HEK293 (cell line): ENCODE measurements around the gene FCER2.

Source experiments
- KLF8 ChIP-seq: fragments of 450-650 bp; formaldehyde crosslinking; IDR thresholded peaks from 2 replicates; pipeline ENCODE4 v1.5.1; 2016; ENCODE audit warnings: missing biosample characterization, missing genetic modification characterization
- MEIS1 ChIP-seq: sonication (generic); formaldehyde crosslinking; IDR thresholded peaks from 2 replicates; pipeline ENCODE4 v1.8.1; 2022; ENCODE audit warnings: missing genetic modification reagents, mild to moderate bottlenecking, borderline replicate concordance
- OVOL3 ChIP-seq: fragments of 450-650 bp; formaldehyde crosslinking; IDR thresholded peaks from 2 replicates; pipeline ENCODE4 v1.5.1; 2016; ENCODE audit warnings: missing biosample characterization, missing genetic modification characterization
- YY2 ChIP-seq: fragments of 450-650 bp; formaldehyde crosslinking; IDR thresholded peaks from 2 replicates; pipeline ENCODE4 v1.5.1; 2016; ENCODE audit warnings: missing biosample characterization, missing genetic modification characterization
- ZFP37 ChIP-seq: fragments of 450-650 bp; formaldehyde crosslinking; IDR thresholded peaks from 2 replicates; pipeline ENCODE4 v1.5.1; 2016; ENCODE audit warnings: missing biosample characterization, missing genetic modification characterization
- ZNF121 ChIP-seq: fragments of 450-650 bp; formaldehyde crosslinking; IDR thresholded peaks from 2 replicates; pipeline ENCODE4 v1.5.1; 2016; ENCODE audit warnings: missing biosample characterization, missing genetic modification characterization
- ZNF133 ChIP-seq: fragments of 450-650 bp; formaldehyde crosslinking; IDR thresholded peaks from 2 replicates; pipeline ENCODE4 v1.5.1; 2016; ENCODE audit warnings: missing biosample characterization, missing genetic modification characterization
- ZNF311 ChIP-seq: fragments of 450-650 bp; formaldehyde crosslinking; IDR thresholded peaks from 2 replicates; pipeline ENCODE4 v1.5.1; 2017; ENCODE audit warnings: missing biosample characterization, missing genetic modification characterization, borderline replicate concordance
- ZNF473 ChIP-seq: fragments of 450-650 bp; formaldehyde crosslinking; IDR thresholded peaks from 2 replicates; pipeline ENCODE4 v1.5.1; 2017; ENCODE audit warnings: missing biosample characterization, missing genetic modification characterization
- ZNF677 ChIP-seq: fragments of 450-650 bp; IDR thresholded peaks from 2 replicates; pipeline ENCODE4 v1.5.0; 2018; ENCODE audit warnings: missing biosample characterization, mild to moderate bottlenecking, missing genetic modification characterization, moderate library complexity
- ZNF776 ChIP-seq: fragments of 450-650 bp; formaldehyde crosslinking; IDR thresholded peaks from 2 replicates; pipeline ENCODE4 v1.5.0; 2017; ENCODE audit warnings: missing biosample characterization, missing genetic modification characterization, borderline replicate concordance
- TF ChIP-seq, protein P1 (sequence below): fragments of 450-650 bp; formaldehyde crosslinking; IDR thresholded peaks from 2 replicates; pipeline ENCODE4 v1.5.1; 2016; ENCODE audit warnings: missing biosample characterization, missing genetic modification characterization
- TF ChIP-seq, protein P2 (sequence below): fragments of 450-650 bp; formaldehyde crosslinking; IDR thresholded peaks from 2 replicates; pipeline ENCODE4 v1.5.1; 2016; ENCODE audit warnings: missing biosample characterization, missing genetic modification characterization
- TF ChIP-seq, protein P3 (sequence below): fragments of 450-650 bp; formaldehyde crosslinking; optimal IDR thresholded peaks from 2 replicates; pipeline ENCODE3; 2016; ENCODE audit warnings: missing biosample characterization, mild to moderate bottlenecking, missing genetic modification characterization

DNA sequence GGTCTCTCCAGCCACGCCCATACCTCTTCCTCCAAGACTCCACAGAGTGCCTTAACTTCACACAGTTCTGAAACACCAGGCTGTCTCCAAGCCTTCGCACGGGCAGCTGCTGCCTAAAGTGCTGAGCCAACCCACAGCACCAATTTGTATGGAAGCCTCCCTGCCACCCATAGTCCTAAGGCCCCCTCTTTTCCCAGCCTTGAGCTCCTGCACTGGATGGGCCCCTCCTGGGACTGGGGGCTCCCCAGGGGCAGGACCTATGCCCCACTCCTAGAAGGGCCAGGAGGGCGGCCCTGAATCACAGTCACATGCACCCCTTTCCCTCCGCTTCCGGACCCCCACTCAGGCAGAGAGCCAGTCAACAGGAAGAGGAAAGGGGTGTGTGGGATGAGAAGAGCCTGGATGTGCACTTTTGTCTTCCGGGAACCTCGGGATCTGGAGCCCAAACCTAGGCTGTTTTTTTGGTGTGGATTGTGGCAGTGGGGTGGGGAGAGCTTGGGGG lies 5.1 kb upstream of the FCER2 start:
- TF ChIP-seq YY2 (no peak), ZNF311 (tag by site-specific recombination) (no peak), ZFP37 (tag by site-specific recombination) (no peak), ZNF677 (tag by site-specific recombination) (no peak), ZNF121 (tag by site-specific recombination) (no peak), ZNF133 (tag by site-specific recombination) (no peak), ZNF473 (tag by site-specific recombination) (no peak), OVOL3 (tag by site-specific recombination) (no peak), ZNF776 (tag by site-specific recombination) (no peak), KLF8 (tag by site-specific recombination) (no peak), MEIS1 (CRISPR knock-in tag) (no peak)
- TF ChIP-seq, protein P1, sequence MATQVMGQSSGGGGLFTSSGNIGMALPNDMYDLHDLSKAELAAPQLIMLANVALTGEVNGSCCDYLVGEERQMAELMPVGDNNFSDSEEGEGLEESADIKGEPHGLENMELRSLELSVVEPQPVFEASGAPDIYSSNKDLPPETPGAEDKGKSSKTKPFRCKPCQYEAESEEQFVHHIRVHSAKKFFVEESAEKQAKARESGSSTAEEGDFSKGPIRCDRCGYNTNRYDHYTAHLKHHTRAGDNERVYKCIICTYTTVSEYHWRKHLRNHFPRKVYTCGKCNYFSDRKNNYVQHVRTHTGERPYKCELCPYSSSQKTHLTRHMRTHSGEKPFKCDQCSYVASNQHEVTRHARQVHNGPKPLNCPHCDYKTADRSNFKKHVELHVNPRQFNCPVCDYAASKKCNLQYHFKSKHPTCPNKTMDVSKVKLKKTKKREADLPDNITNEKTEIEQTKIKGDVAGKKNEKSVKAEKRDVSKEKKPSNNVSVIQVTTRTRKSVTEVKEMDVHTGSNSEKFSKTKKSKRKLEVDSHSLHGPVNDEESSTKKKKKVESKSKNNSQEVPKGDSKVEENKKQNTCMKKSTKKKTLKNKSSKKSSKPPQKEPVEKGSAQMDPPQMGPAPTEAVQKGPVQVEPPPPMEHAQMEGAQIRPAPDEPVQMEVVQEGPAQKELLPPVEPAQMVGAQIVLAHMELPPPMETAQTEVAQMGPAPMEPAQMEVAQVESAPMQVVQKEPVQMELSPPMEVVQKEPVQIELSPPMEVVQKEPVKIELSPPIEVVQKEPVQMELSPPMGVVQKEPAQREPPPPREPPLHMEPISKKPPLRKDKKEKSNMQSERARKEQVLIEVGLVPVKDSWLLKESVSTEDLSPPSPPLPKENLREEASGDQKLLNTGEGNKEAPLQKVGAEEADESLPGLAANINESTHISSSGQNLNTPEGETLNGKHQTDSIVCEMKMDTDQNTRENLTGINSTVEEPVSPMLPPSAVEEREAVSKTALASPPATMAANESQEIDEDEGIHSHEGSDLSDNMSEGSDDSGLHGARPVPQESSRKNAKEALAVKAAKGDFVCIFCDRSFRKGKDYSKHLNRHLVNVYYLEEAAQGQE (tag by site-specific recombination) = no peak
- TF ChIP-seq, protein P2, sequence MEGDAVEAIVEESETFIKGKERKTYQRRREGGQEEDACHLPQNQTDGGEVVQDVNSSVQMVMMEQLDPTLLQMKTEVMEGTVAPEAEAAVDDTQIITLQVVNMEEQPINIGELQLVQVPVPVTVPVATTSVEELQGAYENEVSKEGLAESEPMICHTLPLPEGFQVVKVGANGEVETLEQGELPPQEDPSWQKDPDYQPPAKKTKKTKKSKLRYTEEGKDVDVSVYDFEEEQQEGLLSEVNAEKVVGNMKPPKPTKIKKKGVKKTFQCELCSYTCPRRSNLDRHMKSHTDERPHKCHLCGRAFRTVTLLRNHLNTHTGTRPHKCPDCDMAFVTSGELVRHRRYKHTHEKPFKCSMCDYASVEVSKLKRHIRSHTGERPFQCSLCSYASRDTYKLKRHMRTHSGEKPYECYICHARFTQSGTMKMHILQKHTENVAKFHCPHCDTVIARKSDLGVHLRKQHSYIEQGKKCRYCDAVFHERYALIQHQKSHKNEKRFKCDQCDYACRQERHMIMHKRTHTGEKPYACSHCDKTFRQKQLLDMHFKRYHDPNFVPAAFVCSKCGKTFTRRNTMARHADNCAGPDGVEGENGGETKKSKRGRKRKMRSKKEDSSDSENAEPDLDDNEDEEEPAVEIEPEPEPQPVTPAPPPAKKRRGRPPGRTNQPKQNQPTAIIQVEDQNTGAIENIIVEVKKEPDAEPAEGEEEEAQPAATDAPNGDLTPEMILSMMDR (tag by site-specific recombination) = no peak
- TF ChIP-seq, protein P3, sequence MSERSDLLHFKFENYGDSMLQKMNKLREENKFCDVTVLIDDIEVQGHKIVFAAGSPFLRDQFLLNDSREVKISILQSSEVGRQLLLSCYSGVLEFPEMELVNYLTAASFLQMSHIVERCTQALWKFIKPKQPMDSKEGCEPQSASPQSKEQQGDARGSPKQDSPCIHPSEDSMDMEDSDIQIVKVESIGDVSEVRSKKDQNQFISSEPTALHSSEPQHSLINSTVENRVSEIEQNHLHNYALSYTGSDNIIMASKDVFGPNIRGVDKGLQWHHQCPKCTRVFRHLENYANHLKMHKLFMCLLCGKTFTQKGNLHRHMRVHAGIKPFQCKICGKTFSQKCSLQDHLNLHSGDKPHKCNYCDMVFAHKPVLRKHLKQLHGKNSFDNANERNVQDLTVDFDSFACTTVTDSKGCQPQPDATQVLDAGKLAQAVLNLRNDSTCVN (tag by site-specific recombination) = no peak
